ENCODE measurements around the gene NEK7.

DNA sequence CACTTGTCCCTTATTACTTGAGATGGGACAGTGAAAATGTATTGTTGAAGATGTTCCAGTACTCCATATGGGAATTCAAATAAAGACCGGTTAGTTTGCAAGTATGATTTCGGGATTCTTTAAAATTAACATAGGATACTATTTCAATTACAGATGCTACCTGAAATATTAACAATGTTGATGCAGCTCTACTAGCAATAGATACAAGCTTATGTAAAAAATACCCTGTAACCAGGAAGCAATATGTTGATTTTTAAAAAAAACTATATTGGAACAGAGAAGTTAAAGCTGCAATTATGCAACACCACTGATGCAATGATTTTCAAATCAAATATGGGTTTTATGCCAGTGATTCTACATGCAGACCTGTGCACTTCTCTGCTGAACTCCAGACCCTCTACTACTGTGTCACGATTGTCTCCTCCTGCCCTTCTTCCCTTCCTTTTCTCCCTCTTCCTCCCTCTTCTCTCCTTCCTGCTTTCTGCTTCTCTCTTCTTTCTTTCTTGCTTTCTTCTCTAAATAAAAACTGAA is 204.5 kb downstream of the NEK7 start:
- TF ChIP-seq, protein P1, sequence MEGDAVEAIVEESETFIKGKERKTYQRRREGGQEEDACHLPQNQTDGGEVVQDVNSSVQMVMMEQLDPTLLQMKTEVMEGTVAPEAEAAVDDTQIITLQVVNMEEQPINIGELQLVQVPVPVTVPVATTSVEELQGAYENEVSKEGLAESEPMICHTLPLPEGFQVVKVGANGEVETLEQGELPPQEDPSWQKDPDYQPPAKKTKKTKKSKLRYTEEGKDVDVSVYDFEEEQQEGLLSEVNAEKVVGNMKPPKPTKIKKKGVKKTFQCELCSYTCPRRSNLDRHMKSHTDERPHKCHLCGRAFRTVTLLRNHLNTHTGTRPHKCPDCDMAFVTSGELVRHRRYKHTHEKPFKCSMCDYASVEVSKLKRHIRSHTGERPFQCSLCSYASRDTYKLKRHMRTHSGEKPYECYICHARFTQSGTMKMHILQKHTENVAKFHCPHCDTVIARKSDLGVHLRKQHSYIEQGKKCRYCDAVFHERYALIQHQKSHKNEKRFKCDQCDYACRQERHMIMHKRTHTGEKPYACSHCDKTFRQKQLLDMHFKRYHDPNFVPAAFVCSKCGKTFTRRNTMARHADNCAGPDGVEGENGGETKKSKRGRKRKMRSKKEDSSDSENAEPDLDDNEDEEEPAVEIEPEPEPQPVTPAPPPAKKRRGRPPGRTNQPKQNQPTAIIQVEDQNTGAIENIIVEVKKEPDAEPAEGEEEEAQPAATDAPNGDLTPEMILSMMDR (IDR thresholded peaks at IDR 0.05) = no peak
- no peak for TF ChIP-seq POLR2AphosphoS5 (IDR thresholded peaks at IDR 0.05)
- no peak for TF ChIP-seq POLR2A (IDR thresholded peaks at IDR 0.05)

Data from suprapubic skin (tissue), 4 donors.